ENCODE measurements around the gene TNFRSF6B.
"Not testable (repeated sequence)": the region's sequence is repeated elsewhere in the genome, so short reads cannot be mapped to it uniquely, and the experiment has no call there.

TNFRSF6B gene

GRCh38 chr20:63657937-63658748 lies 38.3 kb upstream of the TNFRSF6B start, which contains the start of gene RTEL1:
RTEL1 (plus strand) TSS chr20:63658312; CDS start chr20:63659403, 1,091 bp downstream.
- FAIRE-seq = no peak

GRCh38 chr20:63658749-63659187 lies 37.7 kb upstream of the TNFRSF6B start:
- no peak for TF ChIP-seq POLR2A (IDR thresholded peaks at IDR 0.05; ENCODE audit: low read depth, low read length)
- DNase-seq (ENCODE audit: insufficient read length, low spot score) (no peak), FAIRE-seq (no peak)

More at GRCh38 chr20:63657937-63658748, 38.3 kb upstream of the TNFRSF6B start, which contains the start of gene RTEL1:
- peak; percentile 99 for DNase-seq (ENCODE audit: insufficient read length, low spot score)
- peak; percentile 63 for TF ChIP-seq POLR2A (IDR thresholded peaks at IDR 0.05; ENCODE audit: low read depth, low read length)

- TF ChIP-seq POLR2A (IDR thresholded peaks at IDR 0.05; ENCODE audit: low read depth, low read length) = no peak
- FAIRE-seq = no peak
- no peak for DNase-seq (ENCODE audit: insufficient read length, low spot score)
Measured at GRCh38 chr20:63659370-63659769, 37.1 kb upstream of the TNFRSF6B start.

GRCh38 chr20:63660174-63660573 lies 36.3 kb upstream of the TNFRSF6B start:
- FAIRE-seq; DNase-seq (ENCODE audit: insufficient read length, low spot score): not testable (repeated sequence)

- FAIRE-seq = no peak
- no peak for TF ChIP-seq POLR2A (IDR thresholded peaks at IDR 0.05; ENCODE audit: low read depth, low read length)
- no peak for DNase-seq (ENCODE audit: insufficient read length, low spot score)
Measured at GRCh38 chr20:63660622-63661021, 35.8 kb upstream of the TNFRSF6B start.

- TF ChIP-seq POLR2A (IDR thresholded peaks at IDR 0.05; ENCODE audit: low read depth, low read length) = no peak
- DNase-seq (ENCODE audit: insufficient read length, low spot score) (no peak), FAIRE-seq (no peak)
Measured at GRCh38 chr20:63661108-63661507, 35.3 kb upstream of the TNFRSF6B start.

- no peak for TF ChIP-seq POLR2A (IDR thresholded peaks at IDR 0.05; ENCODE audit: low read depth, low read length)
- FAIRE-seq = no peak
- DNase-seq (ENCODE audit: insufficient read length, low spot score) = no peak
Measured at GRCh38 chr20:63661959-63662812, 34.3 kb upstream of the TNFRSF6B start.

GRCh38 chr20:63662813-63663189 lies 33.7 kb upstream of the TNFRSF6B start:
- no peak for TF ChIP-seq POLR2A (IDR thresholded peaks at IDR 0.05; ENCODE audit: low read depth, low read length)
- no peak for FAIRE-seq
- no peak for DNase-seq (ENCODE audit: insufficient read length, low spot score)

GRCh38 chr20:63663332-63664066 lies 33.0 kb upstream of the TNFRSF6B start:
- FAIRE-seq (no peak), DNase-seq (ENCODE audit: insufficient read length, low spot score) (no peak)
- TF ChIP-seq POLR2A (IDR thresholded peaks at IDR 0.05; ENCODE audit: low read depth, low read length) = no peak

- FAIRE-seq = no peak
- no peak for DNase-seq (ENCODE audit: insufficient read length, low spot score)
- no peak for TF ChIP-seq POLR2A (IDR thresholded peaks at IDR 0.05; ENCODE audit: low read depth, low read length)
Measured at GRCh38 chr20:63664143-63664851, 32.2 kb upstream of the TNFRSF6B start.

- FAIRE-seq (no peak), DNase-seq (ENCODE audit: insufficient read length, low spot score) (no peak)
Measured at GRCh38 chr20:63664861-63665594, 31.4 kb upstream of the TNFRSF6B start.

GRCh38 chr20:63665708-63666107 lies 30.7 kb upstream of the TNFRSF6B start:
- DNase-seq (ENCODE audit: insufficient read length, low spot score) = no peak
- TF ChIP-seq POLR2A (IDR thresholded peaks at IDR 0.05; ENCODE audit: low read depth, low read length) = no peak
- no peak for FAIRE-seq

More at GRCh38 chr20:63664861-63665594, 31.4 kb upstream of the TNFRSF6B start:
- TF ChIP-seq POLR2A (IDR thresholded peaks at IDR 0.05; ENCODE audit: low read depth, low read length) = no peak

Measured in H54 (cell line).